Stimulated activated CD4-positive, alpha-beta T cell treated with anti-CD3 and anti-CD28 coated beads, Interleukin-2, amount 100 ng/mL, for 4 hours (primary cell): ENCODE results near the gene COG7.

Experiments
- DNase-seq: peaks from one replicate; pipeline ENCODE4 v3.0.0-alpha.2; 2020; ENCODE audit warnings: low read depth

The COG7 gene

GRCh38 chr16:23357761-23358290 is 95.2 kb downstream of the COG7 start:
- DNase-seq, result no peak

DNA sequence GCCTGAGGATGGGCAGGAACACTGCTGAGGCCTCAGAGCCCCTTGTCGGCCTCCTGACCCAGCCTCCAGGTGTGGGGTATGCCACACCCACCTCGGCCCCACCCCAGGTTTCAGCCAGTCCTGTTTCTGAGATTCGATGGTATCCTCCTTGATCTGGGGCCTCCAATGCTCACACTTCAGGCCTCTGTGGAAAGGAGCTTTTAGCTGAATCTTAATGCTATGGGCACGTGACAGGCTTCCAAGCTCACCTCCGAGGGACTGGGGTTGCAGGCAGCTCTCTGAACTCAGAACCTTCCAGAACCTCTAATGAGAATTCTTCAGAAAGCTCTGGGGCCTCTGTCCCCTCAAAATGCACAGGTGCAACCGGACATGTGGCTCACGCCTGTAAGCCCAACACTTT is 96.0 kb downstream of the COG7 start:
- no peak for DNase-seq

DNA sequence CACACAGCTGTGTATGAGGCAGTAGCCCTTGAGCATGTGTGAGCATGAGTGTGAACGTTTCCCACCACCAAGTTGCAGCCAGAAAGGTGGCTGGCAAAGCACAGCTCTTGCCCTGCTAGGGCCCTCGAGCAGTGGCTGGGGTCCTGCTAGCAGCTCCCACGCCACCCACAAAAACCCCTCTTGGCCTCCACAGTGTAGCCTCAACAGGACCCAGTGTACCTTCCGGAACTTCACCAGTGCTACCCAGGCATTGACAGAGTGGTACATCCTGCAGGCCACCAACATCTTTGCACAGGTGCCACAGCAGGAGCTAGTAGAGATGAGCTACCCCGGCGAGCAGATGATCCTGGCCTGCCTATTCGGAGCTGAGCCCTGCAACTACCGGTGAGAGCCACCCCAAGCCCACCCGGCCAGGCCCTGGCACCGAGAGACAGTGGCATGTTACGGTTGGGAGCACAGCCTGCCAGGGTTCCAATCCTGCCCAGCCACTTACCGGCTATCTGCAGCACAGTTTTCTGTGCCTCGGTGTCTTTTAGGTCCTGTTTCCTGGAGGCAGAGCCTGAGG is 97.8 kb downstream of the COG7 start:
- no peak for DNase-seq

- DNase-seq, result no peak
These were observed 98.7 kb downstream of the COG7 start for GRCh38 chr16:23354246-23354645.

- DNase-seq, result no peak
These were observed 99.5 kb downstream of the COG7 start for GRCh38 chr16:23353440-23353839.

DNA sequence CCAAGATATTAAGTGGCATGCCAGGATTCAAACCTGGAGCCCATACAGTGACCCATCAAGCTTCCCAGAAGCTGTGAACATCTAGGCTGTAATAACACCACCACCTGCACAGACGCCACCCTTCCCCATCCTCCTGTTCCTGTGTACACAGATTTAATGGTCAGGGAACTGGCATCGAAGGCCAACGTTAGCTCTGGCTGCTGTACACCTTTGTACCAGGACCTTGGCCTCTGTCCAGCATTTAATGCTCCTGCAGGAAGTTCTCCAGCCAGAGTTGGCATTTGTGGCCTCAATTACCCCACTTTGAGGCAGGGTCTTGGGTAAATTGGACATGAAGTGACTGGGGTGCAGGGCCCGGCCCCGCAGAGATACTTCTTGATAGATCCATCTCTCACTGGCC is 101.6 kb downstream of the COG7 start:
- no peak for DNase-seq

DNA sequence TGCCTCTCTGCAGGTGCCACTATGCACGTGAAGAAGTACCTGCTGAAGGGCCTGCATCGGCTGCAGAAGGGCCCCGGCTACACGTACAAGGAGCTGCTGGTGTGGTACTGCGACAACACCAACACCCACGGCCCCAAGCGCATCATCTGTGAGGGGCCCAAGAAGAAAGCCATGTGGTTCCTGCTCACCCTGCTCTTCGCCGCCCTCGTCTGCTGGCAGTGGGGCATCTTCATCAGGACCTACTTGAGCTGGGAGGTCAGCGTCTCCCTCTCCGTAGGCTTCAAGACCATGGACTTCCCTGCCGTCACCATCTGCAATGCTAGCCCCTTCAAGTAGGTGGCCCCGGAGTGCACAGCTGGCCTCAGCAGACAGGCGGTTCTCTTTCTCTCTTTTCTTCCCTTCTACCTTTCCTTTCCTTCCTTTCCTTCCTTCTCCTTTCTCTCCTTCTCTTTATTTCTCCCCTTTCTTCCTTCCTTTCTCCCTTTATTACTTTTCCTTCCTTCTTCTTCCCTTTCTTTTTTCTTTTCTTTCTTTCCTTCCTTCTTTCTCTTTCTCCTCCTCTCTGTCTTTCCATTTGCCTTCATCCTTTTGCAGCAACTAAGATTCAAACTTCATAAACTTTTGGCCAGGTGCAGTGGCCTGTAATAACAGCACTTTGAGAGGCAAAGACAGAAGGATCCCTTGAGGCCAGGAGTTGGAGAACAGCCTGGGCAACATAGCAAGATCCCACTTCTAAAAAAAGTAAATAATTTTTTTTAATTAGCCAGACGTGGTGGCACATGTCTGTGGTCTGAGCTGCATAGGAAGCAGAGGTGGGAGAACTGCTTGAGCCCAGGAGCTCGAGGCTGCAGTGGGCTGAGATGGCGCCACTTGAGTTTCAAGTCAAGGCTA is 104.2 kb downstream of the COG7 start:
- DNase-seq, result no peak

GRCh38 chr16:23345237-23345636 is 107.8 kb downstream of the COG7 start:
- no peak for DNase-seq

- no peak for DNase-seq
These were observed 109.1 kb downstream of the COG7 start for GRCh38 chr16:23343643-23344612.

DNA sequence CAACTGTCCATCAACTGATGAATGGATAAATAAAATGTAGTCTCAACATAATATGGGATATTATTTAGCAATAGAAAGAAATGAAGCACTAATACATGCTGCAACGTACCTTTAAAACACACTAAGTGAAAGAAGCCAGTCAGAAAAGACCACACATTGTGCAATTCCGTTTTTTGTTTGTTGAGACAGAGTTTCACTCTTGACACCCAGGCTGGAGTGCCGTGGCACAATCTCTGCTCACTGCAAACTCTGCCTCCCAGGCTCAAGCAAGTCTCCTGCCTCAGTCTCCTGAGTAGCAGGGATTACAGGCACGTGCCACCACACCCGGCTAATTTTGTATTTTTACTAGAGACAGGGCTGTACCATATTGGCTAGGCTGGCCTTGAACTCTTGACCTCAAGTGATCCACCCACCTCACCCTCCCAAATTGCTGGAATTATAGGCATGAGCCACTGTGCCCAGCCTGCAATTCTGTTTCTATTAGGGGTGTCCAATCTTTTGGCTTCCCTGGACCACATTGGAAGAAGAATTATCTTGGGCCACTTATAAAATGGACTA is 110.8 kb downstream of the COG7 start:
- no peak for DNase-seq

DNA sequence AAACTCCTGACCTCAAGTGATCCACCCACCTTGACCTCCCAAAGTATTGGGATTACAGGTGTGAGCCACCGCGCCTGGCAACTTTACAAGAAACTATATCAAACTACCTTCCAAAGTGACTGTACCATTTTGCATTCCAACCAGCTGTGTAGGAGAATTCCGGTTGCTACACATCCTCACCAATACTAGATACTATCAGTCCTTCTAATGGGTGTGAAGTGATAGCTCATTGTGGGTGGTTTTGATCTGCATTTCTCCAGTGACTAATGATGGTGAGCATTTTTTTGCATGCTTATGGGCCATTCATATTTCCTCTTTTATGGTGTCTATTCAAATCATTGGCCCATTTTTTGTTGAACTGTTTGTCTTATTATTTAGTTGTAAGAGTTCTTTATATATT is 113.2 kb downstream of the COG7 start:
- no peak for DNase-seq
